LNCaP clone FGC (cell line): ENCODE results near the gene NOL7.

Source experiments
- DNase-seq: peaks from one replicate; pipeline ENCODE4 v3.0.0-alpha.2; 2011; ENCODE audit warnings: low read depth
- H3K4me3 ChIP-seq: 2 replicates; pipeline ENCODE4 v1.5.1; 2011; ENCODE audit warnings: mild to moderate bottlenecking, low read depth, low read length, control low read depth
- TF ChIP-seq, protein P1 (sequence below): IDR thresholded peaks from 2 replicates; pipeline ENCODE4 v1.5.1; 2012; ENCODE audit warnings: mild to moderate bottlenecking; ENCODE audit not compliant: control insufficient read depth, insufficient read depth; ENCODE audit errors: extremely low read depth

The NOL7 gene

DNA sequence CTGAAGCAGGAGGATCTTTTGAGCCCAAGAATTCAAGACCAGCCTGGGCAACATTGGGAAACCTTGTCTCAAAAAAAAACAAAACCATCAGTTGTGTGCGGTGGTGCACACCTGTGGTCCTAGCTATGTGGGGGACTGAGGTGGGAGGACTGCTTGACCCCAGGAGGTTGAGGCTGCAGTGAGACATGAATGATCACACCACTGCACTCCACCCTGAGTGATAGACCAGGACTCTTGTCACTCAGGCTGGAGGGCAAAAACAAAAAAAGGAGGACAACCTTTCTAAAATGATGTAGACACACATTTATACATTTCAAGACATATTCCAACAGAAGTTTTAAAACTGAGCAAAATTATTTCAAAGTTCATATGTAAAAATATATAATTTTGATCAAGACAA, 45.1 kb downstream of the NOL7 start:
- DNase-seq = no peak
- no peak overlapping the region for H3K4me3 ChIP-seq
- TF ChIP-seq, protein P1, sequence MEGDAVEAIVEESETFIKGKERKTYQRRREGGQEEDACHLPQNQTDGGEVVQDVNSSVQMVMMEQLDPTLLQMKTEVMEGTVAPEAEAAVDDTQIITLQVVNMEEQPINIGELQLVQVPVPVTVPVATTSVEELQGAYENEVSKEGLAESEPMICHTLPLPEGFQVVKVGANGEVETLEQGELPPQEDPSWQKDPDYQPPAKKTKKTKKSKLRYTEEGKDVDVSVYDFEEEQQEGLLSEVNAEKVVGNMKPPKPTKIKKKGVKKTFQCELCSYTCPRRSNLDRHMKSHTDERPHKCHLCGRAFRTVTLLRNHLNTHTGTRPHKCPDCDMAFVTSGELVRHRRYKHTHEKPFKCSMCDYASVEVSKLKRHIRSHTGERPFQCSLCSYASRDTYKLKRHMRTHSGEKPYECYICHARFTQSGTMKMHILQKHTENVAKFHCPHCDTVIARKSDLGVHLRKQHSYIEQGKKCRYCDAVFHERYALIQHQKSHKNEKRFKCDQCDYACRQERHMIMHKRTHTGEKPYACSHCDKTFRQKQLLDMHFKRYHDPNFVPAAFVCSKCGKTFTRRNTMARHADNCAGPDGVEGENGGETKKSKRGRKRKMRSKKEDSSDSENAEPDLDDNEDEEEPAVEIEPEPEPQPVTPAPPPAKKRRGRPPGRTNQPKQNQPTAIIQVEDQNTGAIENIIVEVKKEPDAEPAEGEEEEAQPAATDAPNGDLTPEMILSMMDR = no peak

DNA sequence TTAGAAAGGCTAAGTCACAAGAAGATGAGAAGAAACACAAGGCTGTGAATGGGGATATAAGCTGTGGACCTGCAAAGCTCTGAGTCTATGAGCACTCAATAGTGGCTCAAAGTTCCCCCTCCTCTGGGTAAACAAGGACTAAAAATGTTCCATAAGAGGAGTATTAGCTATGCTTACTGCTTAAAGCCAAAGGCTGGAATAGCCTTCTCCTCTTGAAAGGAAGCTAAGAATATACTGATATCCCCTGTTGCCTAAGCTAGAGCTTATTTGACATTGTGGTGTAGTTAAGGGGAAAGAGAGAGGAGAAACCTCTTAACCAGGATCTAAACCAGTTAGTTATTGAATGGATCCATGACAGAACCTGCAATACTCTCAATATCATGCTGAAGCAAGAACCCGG, 45.8 kb downstream of the NOL7 start:
- no peak overlapping the region for H3K4me3 ChIP-seq
- no peak for DNase-seq
- TF ChIP-seq, protein P1 = no peak

DNA sequence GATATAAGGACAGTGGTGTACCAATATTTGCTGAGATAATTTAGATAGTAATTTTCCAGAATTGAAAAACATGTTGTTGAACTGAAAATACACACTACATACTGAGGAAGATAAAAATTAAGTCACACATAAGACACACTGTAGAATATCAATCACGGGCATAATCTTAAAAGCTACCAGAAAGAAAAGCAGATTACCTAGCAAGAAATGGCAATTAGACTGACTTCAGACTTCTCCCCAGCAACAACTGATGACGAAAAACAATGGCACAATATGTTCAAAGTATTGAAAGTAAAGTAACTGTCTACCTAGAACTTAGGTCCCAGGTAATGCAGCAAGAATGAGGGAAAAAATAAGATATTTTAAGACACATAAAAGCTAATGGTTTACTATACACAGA, 46.5 kb downstream of the NOL7 start:
- no peak for DNase-seq
- TF ChIP-seq, protein P1 = no peak
- H3K4me3 ChIP-seq = no peak overlapping the region

DNA sequence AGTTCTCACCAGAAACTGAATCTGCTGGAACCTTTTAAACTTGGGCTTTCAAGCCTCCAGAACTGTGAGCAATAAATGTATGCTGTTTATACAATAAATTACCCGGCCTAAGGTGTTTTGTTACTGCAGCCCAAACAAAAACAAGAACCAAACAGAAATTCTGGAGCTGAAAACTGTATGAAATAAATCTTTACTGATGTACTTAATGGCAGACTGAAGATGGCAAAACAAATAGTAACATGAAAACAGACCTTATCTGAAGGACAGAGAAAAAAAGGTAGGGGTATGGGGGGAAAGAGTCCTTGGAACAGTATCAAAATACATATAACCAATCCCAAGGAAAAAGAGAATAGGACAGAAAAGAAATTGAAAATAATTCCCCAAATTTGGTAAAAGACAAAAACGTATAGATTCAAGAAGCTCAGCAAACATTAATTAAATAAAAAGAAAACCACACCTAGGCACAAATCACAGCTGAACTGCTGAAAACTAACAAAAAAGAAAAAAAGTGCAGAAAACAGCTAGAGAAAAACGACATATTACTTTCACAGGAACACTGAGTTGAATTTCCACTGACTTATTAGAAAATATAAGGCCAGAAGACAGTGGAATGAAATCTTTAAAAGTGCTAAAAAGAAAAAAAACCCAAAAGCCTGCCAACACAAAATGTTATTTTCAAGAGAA, 47.7 kb downstream of the NOL7 start:
- TF ChIP-seq, protein P1 = no peak
- no peak for DNase-seq
- no peak overlapping the region for H3K4me3 ChIP-seq

DNA sequence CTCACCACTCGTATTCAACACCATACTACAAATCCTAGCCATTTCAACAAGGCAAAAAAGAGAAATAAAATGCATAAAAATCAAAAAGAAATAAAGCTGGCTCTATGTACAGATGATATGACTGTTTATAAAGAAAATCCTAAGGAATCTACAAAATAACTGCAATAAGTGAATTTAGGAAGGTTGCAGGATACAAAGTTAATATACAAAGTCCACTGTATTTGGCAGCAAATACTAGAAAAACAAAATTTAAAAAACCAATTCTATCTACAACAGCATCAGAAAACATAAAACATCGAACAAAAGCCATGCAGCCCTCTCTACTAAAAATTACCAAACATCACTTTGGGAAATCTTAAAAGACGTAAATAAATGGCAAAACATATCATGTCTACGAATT, 48.9 kb downstream of the NOL7 start:
- TF ChIP-seq, protein P1 = no peak
- no peak overlapping the region for H3K4me3 ChIP-seq

DNA sequence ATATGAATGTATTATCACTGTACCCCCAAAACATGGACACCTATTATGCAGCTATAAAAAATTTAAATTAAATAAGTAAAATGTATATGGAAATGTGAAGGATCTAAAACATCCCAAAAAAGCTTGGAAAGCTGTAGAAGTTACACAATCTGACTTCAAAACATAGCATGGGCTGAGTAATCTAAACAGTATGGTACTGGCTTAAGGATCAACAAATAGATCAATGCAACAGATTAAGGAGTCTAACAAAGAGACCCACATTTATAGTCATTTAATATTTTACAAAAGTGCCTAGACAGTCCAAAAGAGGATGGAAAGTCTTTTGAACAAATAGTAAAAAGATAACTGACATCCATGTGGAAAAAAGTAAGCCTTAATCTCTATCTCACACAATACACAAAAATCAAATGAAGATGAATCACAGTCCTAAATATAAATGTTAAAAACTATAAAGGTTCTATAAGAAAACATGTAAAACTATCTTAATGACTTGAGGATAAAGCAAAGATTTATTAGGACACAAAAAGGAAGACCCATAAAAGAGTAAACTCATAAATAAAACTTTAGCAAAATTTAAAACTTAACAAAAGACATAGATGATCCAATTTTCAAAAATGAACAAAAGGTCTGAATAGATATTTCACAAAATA, 49.7 kb downstream of the NOL7 start:
- TF ChIP-seq, protein P1 = no peak
- no peak for DNase-seq
- no peak overlapping the region for H3K4me3 ChIP-seq

More for the DNA sequence above, 48.9 kb downstream of the NOL7 start:
- no peak for DNase-seq
